Measurements from ENCODE around the gene CFAP46.

Gene CFAP46

DNA sequence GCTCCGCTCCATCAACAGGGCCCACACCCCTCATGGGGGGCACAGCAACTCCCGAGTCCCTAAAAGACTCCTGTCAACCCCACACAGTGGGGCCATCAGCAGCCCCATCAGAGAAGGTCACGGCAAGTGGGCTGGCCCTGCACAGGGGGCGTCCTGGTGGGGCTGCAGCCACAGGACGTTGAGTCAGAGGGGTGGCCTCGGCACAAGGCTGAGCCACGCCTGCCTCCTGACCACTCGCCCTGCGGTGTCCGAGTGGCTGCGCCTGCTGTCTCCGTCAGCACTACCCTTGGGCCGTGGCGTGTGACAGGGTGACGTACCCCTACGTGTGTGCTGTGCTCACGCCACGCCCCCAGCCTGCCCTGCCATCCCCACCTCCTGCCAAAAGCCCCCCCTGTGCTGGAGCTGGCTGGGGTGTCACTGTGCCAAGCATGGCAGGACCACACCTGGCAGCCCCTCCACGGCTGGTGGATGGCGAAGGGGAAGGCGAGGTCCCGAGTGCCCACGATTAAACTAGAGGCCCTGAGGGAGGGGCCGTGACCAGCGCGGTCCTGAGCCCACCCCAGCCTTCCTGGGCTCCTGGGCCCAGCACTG is 130.4 kb downstream of the CFAP46 start:
- Histone ChIP-seq H3K4me1 (ENCODE audit: control extremely low read depth in 1 of 4, control insufficient read depth in 4 of 4, insufficient read depth in 4 of 4, low read length in 3 of 4) (no peaks in the 10 kb centered on the region), H3K4me3 (ENCODE audit: control insufficient read depth in 1 of 7, extremely low read depth in 1 of 7, insufficient read depth in 4 of 7, low read depth in 2 of 7, low read length in 6 of 7) (no peak overlapping the region), H3K36me3 (ENCODE audit: control insufficient read depth in 4 of 4, insufficient read depth in 4 of 4, low read length in 3 of 4) (no peaks in the 10 kb centered on the region), H3K9me3 (ENCODE audit: control extremely low read depth in 1 of 5, control insufficient read depth in 4 of 5, insufficient read depth in 2 of 5, low read depth in 1 of 5, low read length in 4 of 5) (no peaks in the 10 kb centered on the region), H3K27ac (ENCODE audit: insufficient read depth in 1 of 2, low read depth in 1 of 2, low read length in 2 of 2, poor library complexity in 1 of 2, severe bottlenecking in 2 of 2) (no peak overlapping the region), H3K27me3 (replicated peaks in 2 of 5; ENCODE audit: control insufficient read depth in 4 of 5, insufficient read depth in 5 of 5, low read length in 4 of 5) (peaks cover 0 to 46% (median 7%) of the 10 kb centered on the region in 5 experiments)
- 87% methylated on average over 22 of the region's 26 CpGs for WGBS (ENCODE audit: insufficient coverage)
- CTCF ChIA-PET, result interaction anchor here (0.6 kb wide), 1 partner anchor 1358 kb away, joined by 3 read pairs; no protein-coding TSS in a partner anchor
- no peak for DNase-seq
- POLR2A ChIA-PET, result no interaction called here

DNA sequence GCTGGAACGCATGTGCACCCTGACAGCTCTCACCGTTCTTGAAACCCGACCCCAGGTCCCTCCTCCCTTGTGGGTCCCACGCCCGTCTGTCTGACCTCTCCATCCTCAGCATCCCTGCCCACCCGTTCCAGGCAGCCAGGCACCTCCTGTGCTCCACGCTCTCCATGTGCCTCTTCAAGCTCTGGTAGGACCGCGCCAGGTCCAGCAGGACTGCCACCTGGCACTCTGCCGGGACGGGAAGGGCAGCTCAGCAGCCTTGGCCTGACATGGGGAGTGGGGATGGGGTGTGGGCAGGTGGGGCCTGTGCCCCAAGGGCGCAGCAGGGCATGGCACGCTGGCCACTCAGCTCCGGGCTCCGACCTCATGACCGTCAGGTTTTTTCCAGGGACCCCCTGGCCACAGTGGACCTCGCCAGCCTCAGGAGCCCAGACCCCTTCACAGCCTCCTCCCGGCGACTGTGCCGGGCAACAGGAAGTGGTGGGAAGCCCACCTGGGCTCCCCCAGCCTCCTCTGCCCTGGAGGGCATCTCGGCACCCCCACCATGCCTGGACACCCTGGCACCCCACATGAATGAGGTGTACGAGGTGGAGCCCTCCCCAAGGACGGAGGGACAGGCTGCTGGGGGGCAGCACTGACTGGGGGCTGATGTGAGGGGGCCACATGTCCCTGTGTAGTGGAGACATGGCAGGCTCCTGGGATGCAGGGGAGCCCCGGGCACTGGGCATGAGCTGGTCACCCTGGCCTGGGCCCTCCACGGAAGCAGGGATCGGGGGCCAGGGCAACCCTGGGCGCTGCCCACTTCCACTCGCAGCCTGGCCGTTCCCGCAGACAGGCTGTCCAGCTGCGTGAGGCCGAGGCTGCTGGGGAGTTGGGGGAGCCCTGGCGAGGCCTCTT is 131.3 kb downstream of the CFAP46 start:
- H3K27me3 ChIP-seq (replicated peaks in 2 of 5; ENCODE audit: control insufficient read depth in 4 of 5, insufficient read depth in 5 of 5, low read length in 4 of 5), result peaks cover 0 to 44% (median 5%) of the 10 kb centered on the region in 5 experiments

DNA sequence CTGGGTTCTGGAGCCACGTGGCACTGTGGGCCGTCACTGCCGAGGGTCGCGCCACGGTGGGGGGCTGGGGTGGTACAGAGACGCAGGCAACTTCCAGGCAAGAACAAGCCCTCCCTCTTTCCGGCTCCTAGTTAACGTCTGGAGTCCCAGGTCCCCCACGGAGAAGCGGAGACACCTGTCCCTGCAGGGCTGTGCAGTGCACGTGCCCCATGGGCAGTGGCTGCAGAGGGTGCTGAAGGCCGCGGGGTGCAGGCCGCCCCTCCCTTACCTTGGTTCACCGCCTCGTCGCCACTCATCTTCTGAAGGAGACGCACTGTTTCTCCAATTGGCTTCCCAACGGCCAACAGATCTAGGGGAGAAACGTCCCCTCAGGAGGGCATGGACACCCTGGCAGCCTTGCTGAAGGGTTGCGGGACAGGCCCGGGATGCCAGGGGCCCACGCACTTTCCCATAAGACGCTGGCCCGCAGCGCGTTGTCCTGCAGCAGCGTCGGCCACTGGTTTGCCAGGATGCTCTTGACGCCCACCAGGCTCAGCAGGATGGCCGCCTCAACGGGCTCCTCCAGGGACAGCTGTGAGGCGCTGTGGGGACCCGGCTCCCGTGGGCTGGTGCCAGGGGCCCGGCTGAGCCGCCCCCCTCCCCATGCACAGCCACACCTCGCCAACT is 132.1 kb downstream of the CFAP46 start:
- Histone ChIP-seq H3K4me3 (ENCODE audit: control insufficient read depth in 1 of 7, extremely low read depth in 1 of 7, insufficient read depth in 4 of 7, low read depth in 2 of 7, low read length in 6 of 7) (no peak overlapping the region), H3K9me3 (ENCODE audit: control extremely low read depth in 1 of 5, control insufficient read depth in 4 of 5, insufficient read depth in 2 of 5, low read depth in 1 of 5, low read length in 4 of 5) (no peaks in the 10 kb centered on the region), H3K4me1 (ENCODE audit: control extremely low read depth in 1 of 4, control insufficient read depth in 4 of 4, insufficient read depth in 4 of 4, low read length in 3 of 4) (no peaks in the 10 kb centered on the region), H3K36me3 (ENCODE audit: control insufficient read depth in 4 of 4, insufficient read depth in 4 of 4, low read length in 3 of 4) (no peaks in the 10 kb centered on the region), H3K27ac (ENCODE audit: insufficient read depth in 1 of 2, low read depth in 1 of 2, low read length in 2 of 2, poor library complexity in 1 of 2, severe bottlenecking in 2 of 2) (no peak overlapping the region), H3K27me3 (replicated peaks in 2 of 5; ENCODE audit: control insufficient read depth in 4 of 5, insufficient read depth in 5 of 5, low read length in 4 of 5) (peaks cover 0 to 41% (median 6%) of the 10 kb centered on the region in 5 experiments)
- 88% methylated on average over 34 of the region's 39 CpGs for WGBS (ENCODE audit: insufficient coverage)
- ChIA-PET POLR2A (no interaction called here), CTCF (no interaction called here)
- DNase-seq, result no peak

More for the DNA sequence above, 131.3 kb downstream of the CFAP46 start:
- Histone ChIP-seq H3K4me1 (ENCODE audit: control extremely low read depth in 1 of 4, control insufficient read depth in 4 of 4, insufficient read depth in 4 of 4, low read length in 3 of 4) (no peaks in the 10 kb centered on the region), H3K9me3 (ENCODE audit: control extremely low read depth in 1 of 5, control insufficient read depth in 4 of 5, insufficient read depth in 2 of 5, low read depth in 1 of 5, low read length in 4 of 5) (no peaks in the 10 kb centered on the region), H3K36me3 (ENCODE audit: control insufficient read depth in 4 of 4, insufficient read depth in 4 of 4, low read length in 3 of 4) (no peaks in the 10 kb centered on the region), H3K4me3 (ENCODE audit: control insufficient read depth in 1 of 7, extremely low read depth in 1 of 7, insufficient read depth in 4 of 7, low read depth in 2 of 7, low read length in 6 of 7) (no peak overlapping the region), H3K27ac (ENCODE audit: insufficient read depth in 1 of 2, low read depth in 1 of 2, low read length in 2 of 2, poor library complexity in 1 of 2, severe bottlenecking in 2 of 2) (no peak overlapping the region)
- CTCF ChIA-PET, result no interaction called here
- POLR2A ChIA-PET, result no interaction called here
- 83% methylated on average over 21 of the region's 33 CpGs for WGBS (ENCODE audit: insufficient coverage)
- DNase-seq, result no peak

DNA sequence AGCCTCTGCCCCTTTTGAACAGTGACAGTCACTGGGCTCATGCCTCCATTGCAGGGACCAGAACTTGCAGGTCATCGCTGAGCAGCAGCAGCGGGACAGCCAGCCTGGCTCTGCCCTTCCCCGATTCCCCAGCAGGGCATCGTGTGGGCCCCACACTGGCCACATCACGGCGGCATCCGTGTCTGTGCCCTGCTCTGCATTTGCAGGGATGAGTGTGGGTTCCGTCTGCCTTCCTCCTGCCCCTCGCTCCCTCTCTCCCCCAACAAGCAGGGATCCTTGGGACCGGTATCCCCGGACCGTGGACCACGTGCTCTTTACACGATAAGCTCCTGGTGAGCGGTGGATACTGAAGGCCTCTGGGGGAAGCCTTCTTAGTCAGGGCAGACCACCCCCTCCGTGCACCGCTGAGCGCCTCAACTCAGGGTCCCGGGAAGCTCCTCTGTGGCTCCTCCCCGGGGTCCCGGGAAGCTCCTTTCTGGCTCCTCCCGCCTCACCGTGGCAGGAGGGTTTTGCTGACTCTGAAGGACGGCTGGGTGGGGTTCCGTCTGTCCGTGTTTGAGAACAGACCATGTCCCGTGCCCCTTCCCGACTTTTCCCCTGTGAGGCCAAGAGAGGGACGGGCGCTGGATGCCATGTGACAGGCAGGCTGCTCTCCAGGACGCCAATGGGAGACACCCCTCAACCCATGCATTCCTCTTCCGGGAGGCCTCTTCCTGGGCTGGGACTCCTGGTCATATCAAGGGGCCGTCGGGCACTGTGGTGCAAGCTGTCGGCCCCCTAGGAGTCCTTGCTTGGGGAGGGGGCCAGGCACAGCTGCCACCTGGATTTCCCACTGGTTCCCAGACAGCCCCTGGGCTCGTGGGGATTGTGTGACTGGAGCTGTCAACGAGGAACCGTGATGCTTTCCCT is 132.9 kb downstream of the CFAP46 start:
- no peak for DNase-seq
- no peaks in the 10 kb centered on the region for H3K4me1 ChIP-seq (ENCODE audit: control extremely low read depth in 1 of 4, control insufficient read depth in 4 of 4, insufficient read depth in 4 of 4, low read length in 3 of 4)
- H3K4me3 ChIP-seq (ENCODE audit: control insufficient read depth in 1 of 7, extremely low read depth in 1 of 7, insufficient read depth in 4 of 7, low read depth in 2 of 7, low read length in 6 of 7), result no peak overlapping the region
- WGBS (ENCODE audit: insufficient coverage), result 88% methylated on average over 28 of the region's 38 CpGs
- CTCF ChIA-PET, result no interaction called here
- no peaks in the 10 kb centered on the region for H3K9me3 ChIP-seq (ENCODE audit: control extremely low read depth in 1 of 5, control insufficient read depth in 4 of 5, insufficient read depth in 2 of 5, low read depth in 1 of 5, low read length in 4 of 5)
- no peak overlapping the region for H3K27ac ChIP-seq (ENCODE audit: insufficient read depth in 1 of 2, low read depth in 1 of 2, low read length in 2 of 2, poor library complexity in 1 of 2, severe bottlenecking in 2 of 2)
- POLR2A ChIA-PET, result no interaction called here
- H3K27me3 ChIP-seq (replicated peaks in 2 of 5; ENCODE audit: control insufficient read depth in 4 of 5, insufficient read depth in 5 of 5, low read length in 4 of 5), result peaks cover 0 to 35% (median 5%) of the 10 kb centered on the region in 5 experiments
- no peaks in the 10 kb centered on the region for H3K36me3 ChIP-seq (ENCODE audit: control insufficient read depth in 4 of 4, insufficient read depth in 4 of 4, low read length in 3 of 4)

DNA sequence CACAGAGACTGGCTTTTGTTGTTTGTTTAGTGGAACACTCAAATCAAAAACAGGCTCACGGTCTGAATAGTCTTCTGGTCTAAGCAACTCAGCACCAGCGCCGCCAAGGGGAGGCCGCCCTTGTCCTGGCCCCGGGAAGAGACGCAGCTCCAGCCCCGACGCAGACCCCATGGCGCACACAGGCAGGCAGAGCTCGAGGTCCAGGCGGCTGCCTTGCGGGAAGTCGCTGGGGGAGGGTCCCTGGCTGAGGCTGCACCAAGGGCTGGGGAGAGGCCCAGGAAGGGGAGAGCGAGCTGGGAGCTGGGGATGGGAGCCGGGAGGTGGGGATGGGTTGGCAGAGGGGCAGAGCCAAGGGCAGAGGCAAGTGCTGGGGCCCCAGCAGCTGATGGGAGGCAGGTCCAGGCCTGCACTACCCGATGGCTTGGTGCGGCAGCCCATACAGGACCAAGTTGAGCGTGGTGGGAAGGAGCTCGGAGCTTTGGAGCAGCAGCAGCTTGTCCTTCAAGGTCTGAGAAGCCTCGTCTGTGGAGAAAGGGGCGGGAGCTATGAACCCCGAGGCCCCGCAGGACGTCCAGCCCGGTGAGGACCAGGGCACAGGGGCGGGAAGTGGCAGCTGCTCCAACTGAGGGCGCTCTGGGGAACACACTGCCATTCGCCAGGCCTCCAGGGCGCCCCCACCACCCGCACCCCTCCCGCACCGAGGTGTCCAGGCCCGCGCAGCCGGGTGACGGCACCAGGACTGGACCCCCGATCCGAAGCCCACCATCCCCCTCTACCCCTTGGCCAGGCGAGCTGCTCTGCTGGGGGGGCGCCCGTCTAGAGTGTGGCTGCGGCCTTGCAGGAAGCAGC is 133.8 kb downstream of the CFAP46 start:
- DNase-seq, result no peak
- Histone ChIP-seq H3K9me3 (ENCODE audit: control extremely low read depth in 1 of 5, control insufficient read depth in 4 of 5, insufficient read depth in 2 of 5, low read depth in 1 of 5, low read length in 4 of 5) (no peaks in the 10 kb centered on the region), H3K27me3 (replicated peaks in 2 of 5; ENCODE audit: control insufficient read depth in 4 of 5, insufficient read depth in 5 of 5, low read length in 4 of 5) (peaks cover 0 to 34% (median 5%) of the 10 kb centered on the region in 5 experiments), H3K4me1 (ENCODE audit: control extremely low read depth in 1 of 4, control insufficient read depth in 4 of 4, insufficient read depth in 4 of 4, low read length in 3 of 4) (no peaks in the 10 kb centered on the region), H3K36me3 (ENCODE audit: control insufficient read depth in 4 of 4, insufficient read depth in 4 of 4, low read length in 3 of 4) (no peaks in the 10 kb centered on the region), H3K4me3 (ENCODE audit: control insufficient read depth in 1 of 7, extremely low read depth in 1 of 7, insufficient read depth in 4 of 7, low read depth in 2 of 7, low read length in 6 of 7) (no peak overlapping the region), H3K27ac (ENCODE audit: insufficient read depth in 1 of 2, low read depth in 1 of 2, low read length in 2 of 2, poor library complexity in 1 of 2, severe bottlenecking in 2 of 2) (no peak overlapping the region)
- WGBS (ENCODE audit: insufficient coverage), result 72% methylated on average over 33 of the region's 42 CpGs
- POLR2A ChIA-PET, result no interaction called here
- CTCF ChIA-PET, result no interaction called here

DNA sequence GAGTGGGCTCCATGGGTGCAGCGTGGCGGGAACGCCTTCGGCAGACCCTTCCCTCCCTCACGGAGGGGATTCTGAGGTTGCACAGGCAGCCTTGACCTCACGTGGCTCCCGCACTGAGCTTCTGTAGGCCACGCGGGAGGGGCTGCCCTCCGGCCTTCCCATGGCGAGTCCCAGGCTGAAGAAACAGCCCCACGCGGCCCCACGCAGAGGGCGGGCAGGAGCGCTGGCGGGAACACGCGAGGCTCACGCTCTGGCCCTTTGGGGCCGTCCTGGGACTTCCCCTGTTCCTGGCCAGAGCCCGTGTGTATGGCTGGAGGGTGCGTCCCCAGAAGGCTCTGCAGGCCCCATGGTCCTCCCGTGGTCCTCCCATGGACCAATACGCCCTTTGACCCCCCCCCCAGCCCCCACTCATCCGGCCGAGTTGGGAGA is 134.7 kb downstream of the CFAP46 start:
- H3K4me1 ChIP-seq (ENCODE audit: control extremely low read depth in 1 of 4, control insufficient read depth in 4 of 4, insufficient read depth in 4 of 4, low read length in 3 of 4), result no peaks in the 10 kb centered on the region
- no peak for DNase-seq
- no peaks in the 10 kb centered on the region for H3K36me3 ChIP-seq (ENCODE audit: control insufficient read depth in 4 of 4, insufficient read depth in 4 of 4, low read length in 3 of 4)
- CTCF ChIA-PET, result no interaction called here
- H3K27ac ChIP-seq (ENCODE audit: insufficient read depth in 1 of 2, low read depth in 1 of 2, low read length in 2 of 2, poor library complexity in 1 of 2, severe bottlenecking in 2 of 2), result no peak overlapping the region
- POLR2A ChIA-PET, result no interaction called here
- H3K27me3 ChIP-seq (replicated peaks in 2 of 5; ENCODE audit: control insufficient read depth in 4 of 5, insufficient read depth in 5 of 5, low read length in 4 of 5), result peaks cover 0 to 34% (median 5%) of the 10 kb centered on the region in 5 experiments
- 97% methylated on average over 25 of the region's 27 CpGs for WGBS (ENCODE audit: insufficient coverage)
- no peaks in the 10 kb centered on the region for H3K9me3 ChIP-seq (ENCODE audit: control extremely low read depth in 1 of 5, control insufficient read depth in 4 of 5, insufficient read depth in 2 of 5, low read depth in 1 of 5, low read length in 4 of 5)
- H3K4me3 ChIP-seq (ENCODE audit: control insufficient read depth in 1 of 7, extremely low read depth in 1 of 7, insufficient read depth in 4 of 7, low read depth in 2 of 7, low read length in 6 of 7), result no peak overlapping the region

All from common myeloid progenitor, CD34-positive (primary cell).